Testis (tissue), 3 donors: ENCODE data around the gene ALDH4A1. TPM values are rescaled to one million over a fixed set of nuclear protein-coding genes. Genes with fewer than 3 reads are reported as not detected.

Source experiments
- DNase-seq: peaks from one replicate; pipeline ENCODE4 v3.0.0-alpha.2; 2019
- H3K27ac ChIP-seq, 2 donors: fragments of 200-600 bp; sonication (generic); one replicate each; pipeline ENCODE4 v1.5.1; 2019
- H3K27me3 ChIP-seq: fragments of 200-600 bp; sonication (generic); one replicate; pipeline ENCODE4 v1.5.1; 2019
- H3K36me3 ChIP-seq: fragments of 200-600 bp; sonication (generic); one replicate; pipeline ENCODE4 v1.5.1; 2017; ENCODE audit warnings: low read depth; ENCODE audit errors: missing control alignments
- H3K4me1 ChIP-seq: fragments of 200-600 bp; sonication (generic); one replicate; pipeline ENCODE4 v1.5.1; 2019
- H3K4me3 ChIP-seq, 2 donors: fragments of 200-600 bp; sonication (generic); one replicate each; pipeline ENCODE4 v1.5.1; 2017 to 2019
- H3K9me3 ChIP-seq: fragments of 200-600 bp; sonication (generic); one replicate; pipeline ENCODE4 v1.5.1; 2017
- POLR2A ChIP-seq: fragments of 450-650 bp; IDR thresholded peaks from one replicate; pipeline ENCODE4 v1.6.1; 2017; ENCODE audit warnings: antibody characterized with exemption, mild to moderate bottlenecking, moderate library complexity
- WGBS, 2 donors: methylation state at CpG; one replicate each; pipeline ENCODE4 v1.1.5; 2018; 5-methylcytosine and 5-hydroxymethylcytosine counted together
- intact Hi-C: fragments of 100-400 bp; cut with DNase I; formaldehyde crosslinking; loops from one replicate; pipeline ENCODE4 v1.15.1; 2023; ENCODE audit warnings: low total_unique reads
- polyA plus RNA-seq: library from polyadenylated mRNA; stranded (reverse); fragments of 350-450 nt; fragmentation: Illumina TruSeq; extraction: RNeasy Lipid Tissue Mini Kit (QIAGEN cat#74804); gene quantifications from one replicate; pipeline ENCODE4 v1.2.3, GENCODE V29; 2014; ENCODE audit warnings: low read depth, low replicate concordance; ENCODE audit not compliant: insufficient read depth
- total RNA-seq, 2 donors: library from RNA; depleted of rRNA; stranded (reverse); fragments of >200 nt; gene quantifications; one replicate each; pipeline ENCODE4 v1.2.3, GENCODE V29; 2016
- TF ChIP-seq, protein P1 (sequence below), 3 experiments: fragments of 450-650 bp in 2 of 3; fragments of 200-600 bp in 1 of 3; sonication (generic) in 1 of 3; IDR thresholded peaks; one replicate each; pipeline ENCODE4 v1.5.1; 2016 to 2019; ENCODE audit warnings: antibody characterized with exemption in 3 of 3, mild to moderate bottlenecking in 2 of 3, moderate library complexity in 1 of 3

The ALDH4A1 gene
- total and polyA plus RNA-seq, 3 donors from 2014 or later = 8.2 to 10.6 (median 9.6) TPM

DNA sequence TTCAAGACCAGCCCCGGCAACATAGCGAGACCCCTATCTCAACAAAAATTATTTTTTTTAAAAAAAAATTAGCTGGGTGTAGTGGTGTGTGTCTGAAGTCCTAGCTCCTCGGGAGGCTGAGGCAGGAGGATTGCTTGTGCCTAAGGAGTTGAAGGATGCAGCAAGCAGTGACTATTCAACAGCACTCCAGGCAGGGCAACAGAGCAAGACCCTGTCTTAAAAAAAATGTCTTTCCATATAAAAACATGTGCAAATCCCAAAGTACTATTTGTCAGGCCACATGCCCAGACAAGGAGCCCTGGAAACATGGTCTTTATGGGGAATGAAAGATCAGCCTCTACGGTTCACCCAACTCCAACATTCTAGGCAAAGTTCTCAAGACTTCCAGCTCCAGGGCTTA is 40.8 kb upstream of the ALDH4A1 start:
- Histone ChIP-seq H3K27ac (no peak overlapping the region), H3K27me3 (no peaks in the 10 kb centered on the region), H3K9me3 (no peaks in the 10 kb centered on the region), H3K4me1 (no peaks in the 10 kb centered on the region), H3K36me3 (no peaks in the 10 kb centered on the region), H3K4me3 (no peak overlapping the region)
- intact Hi-C loops = no loop called here
- TF ChIP-seq, protein P1, sequence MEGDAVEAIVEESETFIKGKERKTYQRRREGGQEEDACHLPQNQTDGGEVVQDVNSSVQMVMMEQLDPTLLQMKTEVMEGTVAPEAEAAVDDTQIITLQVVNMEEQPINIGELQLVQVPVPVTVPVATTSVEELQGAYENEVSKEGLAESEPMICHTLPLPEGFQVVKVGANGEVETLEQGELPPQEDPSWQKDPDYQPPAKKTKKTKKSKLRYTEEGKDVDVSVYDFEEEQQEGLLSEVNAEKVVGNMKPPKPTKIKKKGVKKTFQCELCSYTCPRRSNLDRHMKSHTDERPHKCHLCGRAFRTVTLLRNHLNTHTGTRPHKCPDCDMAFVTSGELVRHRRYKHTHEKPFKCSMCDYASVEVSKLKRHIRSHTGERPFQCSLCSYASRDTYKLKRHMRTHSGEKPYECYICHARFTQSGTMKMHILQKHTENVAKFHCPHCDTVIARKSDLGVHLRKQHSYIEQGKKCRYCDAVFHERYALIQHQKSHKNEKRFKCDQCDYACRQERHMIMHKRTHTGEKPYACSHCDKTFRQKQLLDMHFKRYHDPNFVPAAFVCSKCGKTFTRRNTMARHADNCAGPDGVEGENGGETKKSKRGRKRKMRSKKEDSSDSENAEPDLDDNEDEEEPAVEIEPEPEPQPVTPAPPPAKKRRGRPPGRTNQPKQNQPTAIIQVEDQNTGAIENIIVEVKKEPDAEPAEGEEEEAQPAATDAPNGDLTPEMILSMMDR (IDR thresholded peaks at IDR 0.05) = no peak
- WGBS, 2 donors = 93 to 95% methylated on average over 4 of the region's 4 CpGs
- no peak for DNase-seq

- no peaks in the 10 kb centered on the region for H3K9me3 ChIP-seq
- no peak overlapping the region for H3K4me3 ChIP-seq
- 80 to 83% methylated on average over 4 of the region's 4 CpGs for WGBS, 2 donors
- H3K27ac ChIP-seq = no peak overlapping the region
- intact Hi-C loops = no loop called here
- H3K27me3 ChIP-seq = no peaks in the 10 kb centered on the region
- H3K4me1 ChIP-seq = no peaks in the 10 kb centered on the region
- H3K36me3 ChIP-seq = no peaks in the 10 kb centered on the region
- no peak for DNase-seq
- TF ChIP-seq, protein P1 (IDR thresholded peaks at IDR 0.05) = no peak
- TF ChIP-seq POLR2A = no peak
These were observed 40.0 kb upstream of the ALDH4A1 start for GRCh38 chr1:18942340-18942739.

DNA sequence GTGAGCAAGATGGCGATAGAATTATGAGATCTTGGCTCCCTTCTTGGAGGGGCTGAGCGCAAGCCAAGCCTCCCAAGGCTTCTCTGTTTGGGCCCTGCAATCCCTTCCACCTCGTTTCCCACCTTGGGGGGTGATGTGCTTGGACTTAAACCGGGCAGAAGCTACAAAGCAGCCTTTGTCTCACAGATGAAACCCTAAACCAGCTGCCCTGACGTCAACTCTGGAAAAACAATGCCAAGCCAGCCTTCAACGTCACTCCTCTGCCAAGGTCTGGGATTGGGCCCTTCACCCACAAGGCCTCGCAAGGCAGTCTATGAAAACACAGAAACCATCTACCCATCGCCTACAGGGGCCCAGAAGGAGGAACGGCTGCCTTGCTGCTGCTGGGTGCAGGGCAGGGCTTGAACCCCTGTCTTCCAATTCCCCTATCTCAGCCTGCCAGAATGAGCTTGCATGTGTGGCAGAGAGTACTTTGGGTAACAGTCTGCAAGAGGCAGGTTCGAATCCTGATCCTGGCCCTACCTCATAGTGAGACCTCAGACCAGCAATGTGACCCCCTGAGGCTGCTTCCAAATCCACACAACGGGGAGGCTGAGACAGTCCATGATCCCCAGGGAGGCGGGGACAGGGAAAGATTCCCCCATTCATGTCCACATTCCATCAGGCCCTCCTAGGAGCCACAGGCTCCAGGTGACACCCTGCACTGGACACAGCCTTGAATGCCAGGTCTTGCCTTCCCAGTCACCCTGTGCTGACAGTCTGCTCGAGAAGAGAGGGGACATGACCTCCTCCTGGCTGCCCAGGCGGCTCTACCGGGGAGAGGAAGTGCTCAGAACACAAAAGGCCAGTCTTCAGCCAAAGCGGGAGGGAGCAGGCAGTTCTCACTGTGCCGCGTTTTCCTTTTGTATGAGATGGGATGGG is 39.1 kb upstream of the ALDH4A1 start:
- no peak for TF ChIP-seq POLR2A
- TF ChIP-seq, protein P1 (IDR thresholded peaks at IDR 0.05) = no peak
- intact Hi-C loops = no loop called here
- no peak overlapping the region for H3K27ac ChIP-seq
- no peaks in the 10 kb centered on the region for H3K9me3 ChIP-seq
- H3K27me3 ChIP-seq = no peaks in the 10 kb centered on the region
- no peaks in the 10 kb centered on the region for H3K4me1 ChIP-seq
- 70 to 71% methylated on average over 13 to 18 of the region's 18 CpGs for WGBS, 2 donors
- no peak overlapping the region for H3K4me3 ChIP-seq
- H3K36me3 ChIP-seq = no peaks in the 10 kb centered on the region
- DNase-seq = peak; percentile 24

DNA sequence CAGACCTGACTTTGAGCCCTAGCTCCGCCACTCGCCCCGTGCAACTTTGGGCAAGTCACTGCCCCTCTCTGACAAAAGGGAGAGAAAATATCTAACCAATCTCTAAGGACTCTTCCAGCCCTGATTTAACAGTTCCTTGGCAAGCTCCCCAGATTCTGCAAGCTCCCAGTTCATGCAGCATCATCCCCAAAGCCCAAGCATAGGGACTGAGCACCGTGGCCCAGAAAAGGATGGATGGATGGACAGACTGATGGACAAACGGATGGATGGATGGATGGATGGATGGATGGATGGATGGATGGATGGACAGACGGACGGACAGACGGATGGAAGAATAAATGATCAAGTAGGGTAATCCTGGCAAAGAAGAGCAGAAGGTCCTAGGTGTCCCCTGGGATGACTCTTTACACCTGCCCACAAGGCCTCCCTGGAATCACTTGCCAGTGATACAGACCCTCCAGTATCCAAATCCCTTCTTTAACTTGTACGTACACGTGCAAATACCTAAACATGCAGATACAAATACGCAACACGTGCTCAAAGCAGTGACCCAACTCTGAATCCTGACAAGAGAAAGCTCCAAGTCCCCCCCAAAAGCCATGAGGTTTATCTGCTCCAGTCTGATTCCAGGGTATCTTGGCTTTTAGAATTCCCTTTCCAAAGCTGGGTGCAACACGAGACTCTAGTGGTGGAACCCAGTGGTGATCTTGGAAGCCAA is 38.1 kb upstream of the ALDH4A1 start:
- 83 to 91% methylated on average over 10 to 13 of the region's 13 CpGs for WGBS, 2 donors
- Histone ChIP-seq H3K36me3 (no peaks in the 10 kb centered on the region), H3K4me3 (no peak overlapping the region), H3K27ac (no peak overlapping the region), H3K4me1 (no peaks in the 10 kb centered on the region), H3K9me3 (no peaks in the 10 kb centered on the region), H3K27me3 (no peaks in the 10 kb centered on the region)
- no peak for DNase-seq
- intact Hi-C loops = no loop called here
- TF ChIP-seq, protein P1 (IDR thresholded peaks at IDR 0.05) = no peak
- no peak for TF ChIP-seq POLR2A
